Transverse colon (tissue), 4 donors: ENCODE results near the gene UNK. TPM values are rescaled to one million over a fixed set of nuclear protein-coding genes. Genes with fewer than 3 reads are reported as not detected.
"Not testable (repeated sequence)": the region's sequence is repeated elsewhere in the genome, so short reads cannot be mapped to it uniquely, and the experiment has no call there.

Source experiments
- DNase-seq: peaks from one replicate; pipeline ENCODE4 v3.0.0-alpha.2; 2019
- H3K27ac ChIP-seq, 4 donors: fragments of 200-600 bp; sonication (generic); 2 replicates each; pipeline ENCODE4 v1.5.1; 2016 to 2018; ENCODE audit warnings: inconsistent platforms in 4 of 4
- H3K27me3 ChIP-seq: fragments of 200-600 bp; sonication (generic); 2 replicates; pipeline ENCODE4 v1.5.1; 2017; ENCODE audit warnings: inconsistent platforms
- H3K36me3 ChIP-seq, 4 donors: fragments of 200-600 bp; sonication (generic); 2 replicates each; pipeline ENCODE4 v1.5.1; 2017 to 2019; ENCODE audit warnings: inconsistent platforms in 4 of 4
- H3K4me1 ChIP-seq, 4 donors: fragments of 200-600 bp; sonication (generic); 2 replicates each; pipeline ENCODE4 v1.5.1; 2017 to 2020; ENCODE audit warnings: inconsistent platforms in 4 of 4
- H3K4me3 ChIP-seq, 4 donors: fragments of 200-600 bp; sonication (generic); 1 replicate in 1 of 4; 2 replicates in 3 of 4; pipeline versions ENCODE4 v1.5.1 to v1.6.1; 2017 to 2019; ENCODE audit warnings: inconsistent platforms in 4 of 4
- H3K9me3 ChIP-seq, 2 donors: fragments of 200-600 bp; sonication (generic); 2 replicates each; pipeline ENCODE4 v1.5.1; 2017 to 2019; ENCODE audit warnings: inconsistent platforms in 2 of 2
- CTCF ChIP-seq, 5 experiments: fragments of 200-600 bp in 3 of 5; fragments of 450-650 bp in 2 of 5; sonication (generic) in 3 of 5; IDR thresholded peaks; 1 replicate in 2 of 5; 2 replicates in 3 of 5; pipeline ENCODE4 v1.5.1; 2016 to 2017; ENCODE audit warnings: antibody characterized with exemption in 5 of 5, inconsistent platforms in 3 of 5, mild to moderate bottlenecking in 2 of 5, moderate library complexity in 1 of 5
- EP300 ChIP-seq: sonication (generic); formaldehyde crosslinking; IDR thresholded peaks from one replicate; pipeline ENCODE4 v1.6.1; 2017; ENCODE audit warnings: antibody characterized with exemption, low read depth
- POLR2A ChIP-seq: fragments of 450-650 bp; IDR thresholded peaks from one replicate; pipeline ENCODE4 v1.6.1; 2016; ENCODE audit warnings: antibody characterized with exemption, mild to moderate bottlenecking, moderate library complexity
- POLR2AphosphoS5 ChIP-seq, 3 donors: sonication (generic); formaldehyde crosslinking; IDR thresholded peaks; one replicate each; pipeline ENCODE4 v1.6.1; 2016; ENCODE audit warnings: antibody characterized with exemption in 3 of 3
- WGBS, 2 donors: methylation state at CpG; one replicate each; pipeline ENCODE4 v1.1.5; 2018; ENCODE audit warnings: low coverage in 1 of 2; 5-methylcytosine and 5-hydroxymethylcytosine counted together
- in situ Hi-C, 4 donors: fragments of 200-750 bp; cut with MboI; loops; one replicate each; pipeline versions ENCODE4 v1.15.0 to v1.15.1; 2017; ENCODE audit warnings: low sequenced_read_pairs in 3 of 4, low pct_ligation_motif_present in 1 of 4, low pct_unique_long_range_greater_than_20kb in 1 of 4
- intact Hi-C: fragments of 100-400 bp; cut with DNase I; formaldehyde crosslinking; loops from one replicate; pipeline ENCODE4 v1.15.1; 2023; ENCODE audit warnings: low total_unique reads
- total RNA-seq, 4 donors: library from RNA; depleted of rRNA; stranded (reverse); fragments of >200 nt; gene quantifications; one replicate each; pipeline ENCODE4 v1.1.0, GENCODE V29; 2016

The UNK gene
- total RNA-seq, 4 donors from 2014 or later, result 24.0 to 99.1 (median 63.1) TPM

GRCh38 chr17:75848523-75849278 lies 64.1 kb downstream of the UNK start:
- Histone ChIP-seq H3K27ac (peak overlapping the region in 3 of 4 donors; percentile 22 to 44 (median 27)), H3K9me3 (no peaks in the 10 kb centered on the region), H3K27me3 (no peaks in the 10 kb centered on the region), H3K4me3 (no peak overlapping the region), H3K4me1 (peaks cover 28 to 66% (median 34%) of the 10 kb centered on the region in 4 donors), H3K36me3 (peaks cover 0 to 51% (median 21%) of the 10 kb centered on the region in 4 donors)
- in situ Hi-C loops, result no loop called here
- intact Hi-C loops, result no loop called here
- TF ChIP-seq EP300 (no peak), POLR2AphosphoS5 (IDR thresholded peaks at IDR 0.05) (no peak), POLR2A (no peak), CTCF (IDR thresholded peaks at IDR 0.05) (peak; percentile 70 to 81 (median 74))
- WGBS, 2 donors, result 20 to 46% methylated on average over 2 to 16 of the region's 16 CpGs
- peak; percentile 88 for DNase-seq

- 96% methylated on average over 11 of the region's 11 CpGs; no CpG with 5 or more reads in 1 of the 2 donors for WGBS, 2 donors
- peak overlapping the region in 3 of 4 donors; percentile 22 to 44 (median 28) for H3K27ac ChIP-seq
- H3K9me3 ChIP-seq, result no peaks in the 10 kb centered on the region
- no peak for DNase-seq
- no peaks in the 10 kb centered on the region for H3K27me3 ChIP-seq
- H3K4me1 ChIP-seq, result peaks cover 28 to 66% (median 37%) of the 10 kb centered on the region in 4 donors
- in situ Hi-C loops, result no loop called here
- peaks cover 0 to 51% (median 21%) of the 10 kb centered on the region in 4 donors for H3K36me3 ChIP-seq
- no peak overlapping the region for H3K4me3 ChIP-seq
- intact Hi-C loops, result no loop called here
- TF ChIP-seq POLR2AphosphoS5 (IDR thresholded peaks at IDR 0.05), result no peak
- no peak for TF ChIP-seq POLR2A
- no peak for TF ChIP-seq EP300
- TF ChIP-seq CTCF (IDR thresholded peaks at IDR 0.05), result no peak
Observed at GRCh38 chr17:75849279-75849646, 64.7 kb downstream of the UNK start.

GRCh38 chr17:75849724-75850123 lies 65.1 kb downstream of the UNK start:
- TF ChIP-seq POLR2AphosphoS5 (IDR thresholded peaks at IDR 0.05) (no peak), CTCF (IDR thresholded peaks at IDR 0.05) (no peak), POLR2A (no peak), EP300 (no peak)
- DNase-seq, result no peak
- H3K4me3 ChIP-seq, result no peak overlapping the region
- H3K27me3 ChIP-seq, result no peaks in the 10 kb centered on the region
- H3K4me1 ChIP-seq, result peaks cover 24 to 64% (median 36%) of the 10 kb centered on the region in 4 donors
- peaks cover 0 to 51% (median 21%) of the 10 kb centered on the region in 4 donors for H3K36me3 ChIP-seq
- H3K9me3 ChIP-seq, result no peaks in the 10 kb centered on the region
- intact Hi-C loops (loop anchor here (10.0 kb wide), 1 partner anchor 65 kb away; the partner anchor contains the start of gene UNK), in situ Hi-C loops (no loop called here)
- peak overlapping the region in 2 of 4 donors; percentile 22 to 28 for H3K27ac ChIP-seq
- 81 to 82% methylated on average over 7 to 9 of the region's 9 CpGs for WGBS, 2 donors

- Histone ChIP-seq H3K4me1 (peaks cover 11 to 51% (median 25%) of the 10 kb centered on the region in 4 donors), H3K4me3 (no peak overlapping the region), H3K36me3 (peaks cover 0 to 50% (median 21%) of the 10 kb centered on the region in 4 donors), H3K27ac (peak overlapping the region; percentile 42 to 68 (median 55)), H3K27me3 (no peaks in the 10 kb centered on the region), H3K9me3 (no peaks in the 10 kb centered on the region)
- DNase-seq, result no peak
- TF ChIP-seq POLR2AphosphoS5 (IDR thresholded peaks at IDR 0.05), result no peak
- intact Hi-C loops (loop anchor here (10.0 kb wide), 1 partner anchor 66 kb away; the partner anchor contains the start of gene UNK), in situ Hi-C loops (no loop called here)
- 80 to 92% methylated on average over 2 to 12 of the region's 12 CpGs for WGBS, 2 donors
Observed at GRCh38 chr17:75850928-75851692, 66.5 kb downstream of the UNK start.

GRCh38 chr17:75851693-75851991 lies 67.0 kb downstream of the UNK start:
- Histone ChIP-seq H3K4me1 (peaks cover 11 to 51% (median 26%) of the 10 kb centered on the region in 4 donors), H3K36me3 (peaks cover 0 to 45% (median 21%) of the 10 kb centered on the region in 4 donors), H3K27ac (peak overlapping the region; percentile 42 to 68 (median 55))
- H3K27me3 ChIP-seq, DNase-seq, H3K9me3 ChIP-seq, in situ Hi-C loops, H3K4me3 ChIP-seq: not testable (repeated sequence)
- WGBS, 2 donors, result 91 to 100% methylated on average over 1 to 15 of the region's 15 CpGs
- intact Hi-C loops, result loop anchor here (10.0 kb wide), 1 partner anchor 67 kb away; the partner anchor contains the start of gene UNK
